OCI-LY1 (cell line): ENCODE data around the gene TMPRSS3.

Experiments
- H2AFZ ChIP-seq: fragments of 200-600 bp; sonication (generic), shearing (Covaris generic); 2 replicates; pipeline ENCODE4 v1.6.0; 2014; ENCODE audit warnings: antibody characterized with exemption, mild to moderate bottlenecking, low read length
- H3F3A ChIP-seq: fragments of 200-600 bp; sonication (generic), shearing (Covaris generic); 2 replicates; pipeline ENCODE4 v1.6.0; 2014; ENCODE audit warnings: mild to moderate bottlenecking, antibody characterized with exemption, low read length, moderate library complexity; ENCODE audit not compliant: insufficient read depth
- H3K27ac ChIP-seq: fragments of 200-600 bp; sonication (generic); 2 replicates; pipeline ENCODE4 v1.5.1; 2014; ENCODE audit warnings: low read length, mixed run types, mild to moderate bottlenecking, low read depth; ENCODE audit not compliant: poor library complexity, severe bottlenecking
- H3K27me3 ChIP-seq: fragments of 200-600 bp; sonication (generic); 2 replicates; pipeline ENCODE4 v1.6.0; 2014; ENCODE audit warnings: antibody characterized with exemption, mild to moderate bottlenecking, low read length, moderate library complexity; ENCODE audit not compliant: insufficient read depth
- H3K36me3 ChIP-seq: fragments of 200-600 bp; sonication (generic); 2 replicates; pipeline ENCODE4 v1.6.1; 2014; ENCODE audit warnings: mild to moderate bottlenecking, antibody characterized with exemption, low read length, moderate library complexity, mixed read lengths; ENCODE audit not compliant: insufficient read depth
- H3K4me1 ChIP-seq: fragments of 200-600 bp; sonication (generic); 2 replicates; pipeline ENCODE4 v1.5.1; 2014; ENCODE audit warnings: mild to moderate bottlenecking, low read length, moderate library complexity; ENCODE audit not compliant: insufficient read depth, severe bottlenecking
- H3K4me2 ChIP-seq: fragments of 200-600 bp; sonication (generic), shearing (Covaris generic); 2 replicates; pipeline ENCODE4 v1.6.1; 2014; ENCODE audit warnings: low read length
- H3K4me3 ChIP-seq: fragments of 200-600 bp; sonication (generic); 2 replicates; pipeline ENCODE4 v1.5.1; 2014; ENCODE audit warnings: low read length, low read depth, mild to moderate bottlenecking, mixed read lengths; ENCODE audit not compliant: poor library complexity, severe bottlenecking
- H3K79me2 ChIP-seq: fragments of 200-600 bp; shearing (Covaris generic); 2 replicates; pipeline ENCODE4 v1.6.1; 2016; ENCODE audit warnings: mixed run types, low read length, mixed read lengths; ENCODE audit not compliant: insufficient read depth
- H3K9ac ChIP-seq: fragments of 200-600 bp; sonication (generic), shearing (Covaris generic); 2 replicates; pipeline ENCODE4 v1.6.1; 2014; ENCODE audit warnings: mild to moderate bottlenecking, low read length, mixed read lengths
- H3K9me2 ChIP-seq: fragments of 200-600 bp; sonication (generic), shearing (Covaris generic); 2 replicates; pipeline ENCODE4 v1.6.1; 2014; ENCODE audit warnings: low read depth, mild to moderate bottlenecking, low read length, mixed read lengths
- H3K9me3 ChIP-seq: fragments of 200-600 bp; shearing (Covaris generic); 2 replicates; pipeline ENCODE4 v1.6.1; 2014; ENCODE audit warnings: low read length, mixed read lengths
- H4K20me1 ChIP-seq: fragments of 200-600 bp; sonication (generic), shearing (Covaris generic); 2 replicates; pipeline ENCODE4 v1.6.0; 2016; ENCODE audit warnings: mild to moderate bottlenecking, low read length; ENCODE audit not compliant: insufficient read depth
- CTCF ChIP-seq: fragments of 200-600 bp; sonication (generic), shearing (Covaris generic); IDR thresholded peaks from 2 replicates; pipeline ENCODE4 v1.5.1; 2017; ENCODE audit warnings: mild to moderate bottlenecking, antibody characterized with exemption, low read length, moderate library complexity, mixed read lengths
- EZH2 ChIP-seq: fragments of 200-600 bp; sonication (generic), shearing (Covaris generic); IDR thresholded peaks from 2 replicates; pipeline ENCODE4 v1.8.0; 2017; ENCODE audit warnings: borderline replicate concordance, mixed run types, mild to moderate bottlenecking, antibody characterized with exemption, low read length, moderate library complexity, mixed read lengths

TMPRSS3 gene

GRCh38 chr21:42353623-42354022, 42.2 kb downstream of the TMPRSS3 start:
- no peaks in the 10 kb centered on the region for H3K79me2 ChIP-seq
- no peak for TF ChIP-seq EZH2
- no peak for TF ChIP-seq CTCF

GRCh38 chr21:42352441-42353095, 43.3 kb downstream of the TMPRSS3 start:
- peaks cover 22% of the 10 kb centered on the region; the same call in 1 of the 2 replicates for H3K27me3 ChIP-seq

More at GRCh38 chr21:42353623-42354022, 42.2 kb downstream of the TMPRSS3 start:
- Histone ChIP-seq H3K36me3 (no peaks in the 10 kb centered on the region), H3K4me3 (no peak overlapping the region), H3K9me3 (peaks cover 5% of the 10 kb centered on the region; the same call in 1 of the 2 replicates), H3F3A (no peaks in the 10 kb centered on the region), H3K27me3 (peaks cover 25% of the 10 kb centered on the region; the same call in 1 of the 2 replicates), H3K4me2 (no peak overlapping the region), H3K27ac (no peak overlapping the region), H3K4me1 (no peaks in the 10 kb centered on the region), H3K9me2 (no peaks in the 10 kb centered on the region), H2AFZ (no peak overlapping the region), H4K20me1 (no peaks in the 10 kb centered on the region), H3K9ac (no peak overlapping the region)

GRCh38 chr21:42351626-42352440, 44.0 kb downstream of the TMPRSS3 start:
- Histone ChIP-seq H2AFZ (no peak overlapping the region), H3K9me3 (peaks cover 5% of the 10 kb centered on the region; the same call in 1 of the 2 replicates), H3K79me2 (no peaks in the 10 kb centered on the region), H3K4me3 (no peak overlapping the region), H3F3A (no peaks in the 10 kb centered on the region), H3K36me3 (no peaks in the 10 kb centered on the region), H3K9me2 (no peaks in the 10 kb centered on the region), H3K9ac (no peak overlapping the region), H3K27me3 (peaks cover 26% of the 10 kb centered on the region; the same call in 1 of the 2 replicates), H3K4me1 (no peaks in the 10 kb centered on the region), H3K27ac (no peak overlapping the region), H3K4me2 (no peak overlapping the region), H4K20me1 (no peaks in the 10 kb centered on the region)
- no peak for TF ChIP-seq EZH2
- no peak for TF ChIP-seq CTCF

More at GRCh38 chr21:42352441-42353095, 43.3 kb downstream of the TMPRSS3 start:
- Histone ChIP-seq H2AFZ (no peak overlapping the region), H3K9me3 (peaks cover 5% of the 10 kb centered on the region; the same call in 1 of the 2 replicates), H3K9ac (no peak overlapping the region), H3K79me2 (no peaks in the 10 kb centered on the region), H3K4me1 (no peaks in the 10 kb centered on the region), H3K27ac (no peak overlapping the region), H4K20me1 (no peaks in the 10 kb centered on the region), H3K4me3 (no peak overlapping the region), H3K36me3 (no peaks in the 10 kb centered on the region), H3K4me2 (no peak overlapping the region), H3F3A (no peaks in the 10 kb centered on the region), H3K9me2 (no peaks in the 10 kb centered on the region)
- no peak for TF ChIP-seq EZH2
- no peak for TF ChIP-seq CTCF
